T-cell (primary cell): ENCODE measurements around the gene MS4A7. TPM values are rescaled to one million over a fixed set of nuclear protein-coding genes. Genes with fewer than 3 reads are reported as not detected.

Source experiments
- ATAC-seq, 4 experiments: fragments of 200-7000 bp in 3 of 4; fragments of 150-1000 bp in 1 of 4; cut with Tn5 transposase; replicated peaks in 1 of 4; 1 replicate in 3 of 4; 2 replicates in 1 of 4; pipeline ENCODE4 v1.10.0; 2021; ENCODE audit warnings: moderate library complexity in 3 of 4, mild to moderate bottlenecking in 2 of 4, moderate number of reproducible peaks in 1 of 4
- CTCF ChIA-PET, 2 donors: fragments of 300-600 bp; sonication (Branson Sonifier 250); formaldehyde crosslinking; loops; one replicate each; lab custom pipeline; 2022; ENCODE audit warnings: antibody characterized with exemption in 2 of 2; lab: Charles Lee
- POLR2A ChIA-PET, 2 donors: fragments of 300-600 bp; sonication (Branson Sonifier 250); formaldehyde crosslinking; loops; one replicate each; lab custom pipeline; 2022; ENCODE audit warnings: antibody characterized with exemption in 2 of 2; lab: Charles Lee
- DNase-seq, 35 experiments: peaks; one replicate each; pipeline versions ENCODE4 v3.0.0 to v3.0.0-alpha.2; 2013 to 2023
- H3K27ac ChIP-seq: one replicate; pipeline ENCODE4 v1.5.1; 2013; ENCODE audit warnings: low read length
- H3K27me3 ChIP-seq, 2 experiments: replicated peaks in 1 of 2; 1 replicate in 1 of 2; 2 replicates in 1 of 2; pipeline versions ENCODE4 v1.6.1 to v1.7.0; 2013; ENCODE audit warnings: low read length in 1 of 2, mixed read lengths in 1 of 2; ENCODE audit not compliant: control insufficient read depth in 2 of 2, insufficient read depth in 2 of 2; ENCODE audit errors: extremely low read depth in 1 of 2
- H3K36me3 ChIP-seq, 2 donors: 1 replicate in 1 of 2; 2 replicates in 1 of 2; pipeline versions ENCODE4 v1.6.1 to v1.7.0; 2013; ENCODE audit warnings: low read length in 1 of 2; ENCODE audit not compliant: control insufficient read depth in 2 of 2, insufficient read depth in 1 of 2; ENCODE audit errors: extremely low read depth in 1 of 2
- H3K4me1 ChIP-seq, 2 experiments: 1 replicate in 1 of 2; 2 replicates in 1 of 2; pipeline versions ENCODE4 v1.6.1 to v1.7.0; 2013; ENCODE audit warnings: low read length in 2 of 2, mixed read lengths in 1 of 2; ENCODE audit not compliant: insufficient read depth in 2 of 2, control insufficient read depth in 1 of 2; ENCODE audit errors: extremely low read depth in 1 of 2
- H3K4me3 ChIP-seq, 2 donors: 1 replicate in 1 of 2; 2 replicates in 1 of 2; pipeline versions ENCODE4 v1.5.1 to v1.7.0; 2013; ENCODE audit warnings: mild to moderate bottlenecking in 2 of 2, low read length in 1 of 2, moderate library complexity in 1 of 2; ENCODE audit not compliant: control insufficient read depth in 1 of 2; ENCODE audit errors: extremely low read depth in 1 of 2
- H3K9me3 ChIP-seq: 2 replicates; pipeline ENCODE4 v1.7.0; 2013
- H3K27ac Mint-ChIP-seq, 2 donors: one replicate each; pipeline ENCODE4 v1.8.0; 2020 to 2021; ENCODE audit warnings: mild to moderate bottlenecking in 2 of 2, mixed read lengths in 2 of 2
- H3K27me3 Mint-ChIP-seq, 2 donors: one replicate each; pipeline ENCODE4 v1.8.0; 2021 to 2022; ENCODE audit warnings: mixed read lengths in 2 of 2
- H3K36me3 Mint-ChIP-seq: one replicate; pipeline ENCODE4 v1.8.0; 2021; ENCODE audit warnings: mixed read lengths
- H3K4me1 Mint-ChIP-seq, 3 donors: one replicate each; pipeline ENCODE4 v1.8.0; 2020 to 2022; ENCODE audit warnings: mixed read lengths in 3 of 3, mild to moderate bottlenecking in 1 of 3
- H3K4me3 Mint-ChIP-seq, 3 donors: one replicate each; pipeline ENCODE4 v1.8.0; 2020 to 2022; ENCODE audit warnings: mild to moderate bottlenecking in 3 of 3, mixed read lengths in 3 of 3, moderate library complexity in 3 of 3
- H3K9me3 Mint-ChIP-seq, 3 donors: one replicate each; pipeline ENCODE4 v1.8.0; 2020 to 2022; ENCODE audit warnings: mixed read lengths in 3 of 3
- WGBS: methylation state at CpG from one replicate; pipeline ENCODE4 v1.1.5; 2013; ENCODE audit warnings: missing lambda C conversion rate; ENCODE audit not compliant: insufficient coverage; 5-methylcytosine and 5-hydroxymethylcytosine counted together
- total RNA-seq, 35 experiments: library from RNA in 6 of 35; stranded (reverse) in 6 of 35; fragments of 120-200 nt in 1 of 35; gene quantifications; one replicate each; pipeline versions ENCODE4 v1.2.1 to v1.2.4 and lab custom pipeline; 2013 to 2026

MS4A7 gene
- total RNA-seq, 5 donors from 2014 or later (not counting 1 experiment from before 2014, with no cell fraction given): 0.43 to 1.0 (median 0.77) TPM; not detected in 1

- no peak overlapping the region for H3K27ac Mint-ChIP-seq
- no peaks in the 10 kb centered on the region for H3K4me1 Mint-ChIP-seq
- POLR2A ChIA-PET: interaction anchor here in 1 of 2 donors (0.5 kb wide), 1 partner anchor 278 kb away, joined by 9 read pairs; no protein-coding TSS in a partner anchor
These were observed 10.4 kb upstream of the MS4A7 start for GRCh38 chr11:60367896-60368295.

GRCh38 chr11:60370252-60370810, 8.0 kb upstream of the MS4A7 start:
- WGBS: 80% methylated on average over 1 of the region's 2 CpGs
- peaks cover 12 to 17% of the 10 kb centered on the region in 2 donors for H3K27me3 Mint-ChIP-seq

More at GRCh38 chr11:60367896-60368295, 10.4 kb upstream of the MS4A7 start:
- CTCF ChIA-PET: no interaction called here
- Mint-ChIP-seq H3K9me3 (no peaks in the 10 kb centered on the region), H3K27me3 (peaks cover 25 to 33% of the 10 kb centered on the region in 2 donors), H3K4me3 (no peak overlapping the region), H3K36me3 (no peaks in the 10 kb centered on the region)
- Histone ChIP-seq H3K9me3 (no peaks in the 10 kb centered on the region), H3K27me3 (peaks cover 0 to 2% of the 10 kb centered on the region in 2 experiments), H3K36me3 (no peaks in the 10 kb centered on the region), H3K4me3 (no peak overlapping the region), H3K4me1 (no peaks in the 10 kb centered on the region), H3K27ac (no peak overlapping the region)
- no peak for ATAC-seq
- no peak for DNase-seq
- 90% methylated on average over 19 of the region's 19 CpGs for WGBS

GRCh38 chr11:60370811-60371298, 7.5 kb upstream of the MS4A7 start:
- Mint-ChIP-seq H3K4me1 (no peaks in the 10 kb centered on the region), H3K36me3 (no peaks in the 10 kb centered on the region), H3K27ac (no peak overlapping the region), H3K4me3 (no peak overlapping the region), H3K9me3 (no peaks in the 10 kb centered on the region), H3K27me3 (peaks cover 14 to 17% of the 10 kb centered on the region in 2 donors)
- 76% methylated on average over 2 of the region's 5 CpGs for WGBS
- no peak for ATAC-seq
- H3K36me3 ChIP-seq: no peaks in the 10 kb centered on the region
- no peak overlapping the region for H3K27ac ChIP-seq
- no peak for DNase-seq
- ChIA-PET CTCF (interaction anchor here in 1 of 2 donors (0.6 kb wide), 1 partner anchor 37 kb away, joined by 3 read pairs; no protein-coding TSS in a partner anchor), POLR2A (interaction anchor here in 1 of 2 donors (0.6 kb wide), 1 partner anchor 22 kb away, joined by 3 read pairs; no protein-coding TSS in a partner anchor)
- H3K4me3 ChIP-seq: no peak overlapping the region
- peaks cover 0 to 2% of the 10 kb centered on the region in 2 experiments for H3K27me3 ChIP-seq
- no peaks in the 10 kb centered on the region for H3K4me1 ChIP-seq
- no peaks in the 10 kb centered on the region for H3K9me3 ChIP-seq

More at GRCh38 chr11:60370252-60370810, 8.0 kb upstream of the MS4A7 start:
- peaks cover 0 to 2% of the 10 kb centered on the region in 2 experiments for H3K27me3 ChIP-seq
- H3K4me1 ChIP-seq: no peaks in the 10 kb centered on the region
- CTCF ChIA-PET: no interaction called here
- Mint-ChIP-seq H3K9me3 (no peaks in the 10 kb centered on the region), H3K4me3 (no peak overlapping the region), H3K27ac (no peak overlapping the region), H3K36me3 (no peaks in the 10 kb centered on the region), H3K4me1 (no peaks in the 10 kb centered on the region)
- H3K9me3 ChIP-seq: no peaks in the 10 kb centered on the region
- H3K36me3 ChIP-seq: no peaks in the 10 kb centered on the region
- DNase-seq (no peak), ATAC-seq (no peak)
- no peak overlapping the region for H3K4me3 ChIP-seq
- no peak overlapping the region for H3K27ac ChIP-seq
- POLR2A ChIA-PET: interaction anchor here in 1 of 2 donors (0.6 kb wide), 1 partner anchor 21 kb away, joined by 3 read pairs; no protein-coding TSS in a partner anchor

GRCh38 chr11:60371386-60371785, 6.9 kb upstream of the MS4A7 start:
- WGBS: no CpG with 5 or more reads among the region's 3 CpGs
- H3K27ac ChIP-seq: no peak overlapping the region
- Mint-ChIP-seq H3K36me3 (no peaks in the 10 kb centered on the region), H3K4me3 (no peak overlapping the region), H3K27me3 (peaks cover 17% of the 10 kb centered on the region in 2 donors), H3K4me1 (no peaks in the 10 kb centered on the region), H3K9me3 (no peaks in the 10 kb centered on the region), H3K27ac (no peak overlapping the region)
- no peak overlapping the region for H3K4me3 ChIP-seq
- ATAC-seq (no peak), DNase-seq (no peak)
- ChIA-PET CTCF (interaction anchor here in 1 of 2 donors (0.6 kb wide), 1 partner anchor 36 kb away, joined by 3 read pairs; no protein-coding TSS in a partner anchor), POLR2A (no interaction called here)
- H3K36me3 ChIP-seq: no peaks in the 10 kb centered on the region
- H3K4me1 ChIP-seq: no peaks in the 10 kb centered on the region
- no peaks in the 10 kb centered on the region for H3K9me3 ChIP-seq
- H3K27me3 ChIP-seq: peaks cover 0 to 2% of the 10 kb centered on the region in 2 experiments

- ChIA-PET CTCF (interaction anchor here in 1 of 2 donors (1.0 kb wide), 1 partner anchor 9 kb away, joined by 6 read pairs; no protein-coding TSS in a partner anchor), POLR2A (no interaction called here)
- no peaks in the 10 kb centered on the region for H3K4me1 Mint-ChIP-seq
- Histone ChIP-seq H3K27ac (no peak overlapping the region), H3K4me1 (no peaks in the 10 kb centered on the region), H3K4me3 (no peak overlapping the region), H3K36me3 (no peaks in the 10 kb centered on the region), H3K9me3 (no peaks in the 10 kb centered on the region), H3K27me3 (peaks cover 0 to 2% of the 10 kb centered on the region in 2 experiments)
- H3K9me3 Mint-ChIP-seq: no peaks in the 10 kb centered on the region
- H3K27ac Mint-ChIP-seq: no peak overlapping the region
- ATAC-seq: no peak
- no peak overlapping the region for H3K4me3 Mint-ChIP-seq
- peaks cover 17% of the 10 kb centered on the region in 2 donors for H3K27me3 Mint-ChIP-seq
- no peak for DNase-seq
- 91% methylated on average over 1 of the region's 1 CpG for WGBS
- H3K36me3 Mint-ChIP-seq: no peaks in the 10 kb centered on the region
These were observed 6.5 kb upstream of the MS4A7 start for GRCh38 chr11:60371854-60372253.

GRCh38 chr11:60372767-60373166, 5.6 kb upstream of the MS4A7 start:
- H3K9me3 ChIP-seq: no peaks in the 10 kb centered on the region
- Mint-ChIP-seq H3K27me3 (peaks cover 17 to 19% of the 10 kb centered on the region in 2 donors), H3K4me3 (no peak overlapping the region), H3K9me3 (no peaks in the 10 kb centered on the region), H3K4me1 (peaks cover under 1 to 2% (median under 1%) of the 10 kb centered on the region in 3 donors), H3K27ac (no peak overlapping the region), H3K36me3 (no peaks in the 10 kb centered on the region)
- DNase-seq (no peak), ATAC-seq (no peak)
- ChIA-PET CTCF (interaction anchor here in 1 of 2 donors (1.0 kb wide), 1 partner anchor 10 kb away, joined by 6 read pairs; no protein-coding TSS in a partner anchor), POLR2A (no interaction called here)
- H3K4me1 ChIP-seq: peaks cover 2% of the 10 kb centered on the region in 2 experiments
- peaks cover 0 to 2% of the 10 kb centered on the region in 2 experiments for H3K27me3 ChIP-seq
- no peak overlapping the region for H3K4me3 ChIP-seq
- H3K36me3 ChIP-seq: no peaks in the 10 kb centered on the region
- no peak overlapping the region for H3K27ac ChIP-seq
- WGBS: 87% methylated on average over 3 of the region's 3 CpGs
